K562 (cell line): ENCODE data around the gene SLC3A2. TPM values are rescaled to one million over a fixed set of nuclear protein-coding genes. Genes with fewer than 3 reads are reported as not detected.
A peak's percentile ranks its signal among the peaks of the same experiment; 100 is the strongest.

Experiments
- BDP1 ChIP-seq: IDR thresholded peaks from 3 replicates; pipeline ENCODE4 v1.6.1; 2011; ENCODE audit not compliant: insufficient read length, insufficient read depth
- CHD4 ChIP-seq: fragments of 200-600 bp; sonication (generic); IDR thresholded peaks from 3 replicates; pipeline ENCODE4 v1.6.1; 2012; ENCODE audit warnings: low read depth, mild to moderate bottlenecking, mixed read lengths, low read length, inconsistent platforms; ENCODE audit not compliant: insufficient read depth, insufficient replicate concordance, poor library complexity, severe bottlenecking
- CREBBP ChIP-seq: IDR thresholded peaks from one replicate; pipeline ENCODE4 v1.6.1; 2012; ENCODE audit warnings: low read depth, mild to moderate bottlenecking, control low read depth, inconsistent platforms, low read length
- ETS2 ChIP-seq: IDR thresholded peaks from 2 replicates; pipeline ENCODE4 v1.6.1; 2016; ENCODE audit warnings: borderline replicate concordance, missing genetic modification characterization, mild to moderate bottlenecking, moderate library complexity, missing compliant biosample characterization; ENCODE audit not compliant: poor library complexity, severe bottlenecking
- GATA2 ChIP-seq: sonication (generic); formaldehyde crosslinking; IDR thresholded peaks from 2 replicates; pipeline ENCODE4 v1.4.0; 2020; ENCODE audit warnings: mild to moderate bottlenecking, missing genetic modification reagents
- HBP1 ChIP-seq: fragments of 450-650 bp; formaldehyde crosslinking; IDR thresholded peaks from 2 replicates; pipeline ENCODE4 v1.4.0; 2022; ENCODE audit warnings: missing genetic modification characterization
- HNRNPL ChIP-seq: fragments of 200-400 bp; formaldehyde crosslinking; IDR thresholded peaks from 2 replicates; pipeline ENCODE4 v1.6.1; 2017; ENCODE audit warnings: low read depth, mild to moderate bottlenecking, low read length
- HOXB6 ChIP-seq: fragments of 250-450 bp; sonication (Bioruptor Pico); IDR thresholded peaks from 2 replicates; pipeline ENCODE4 v1.5.1; 2022; ENCODE audit warnings: mild to moderate bottlenecking, borderline replicate concordance
- JUNB ChIP-seq: fragments of 450-650 bp; formaldehyde crosslinking; conservative IDR thresholded peaks from 2 replicates; pipeline ENCODE4 v1.4.0; 2020; ENCODE audit warnings: mild to moderate bottlenecking
- MAFF ChIP-seq: IDR thresholded peaks from 2 replicates; pipeline ENCODE4 v1.6.1; 2012; ENCODE audit warnings: low read length, improper control_type of control experiment
- MTA1 ChIP-seq: fragments of 450-650 bp; IDR thresholded peaks from 2 replicates; pipeline ENCODE4 v1.6.1; 2017; ENCODE audit warnings: borderline replicate concordance
- NCOA6 ChIP-seq: fragments of 450-650 bp; IDR thresholded peaks from 2 replicates; pipeline ENCODE4 v1.6.1; 2017; ENCODE audit warnings: mild to moderate bottlenecking
- NFIX ChIP-seq: fragments of 250-450 bp; sonication (Bioruptor Pico); IDR thresholded peaks from 2 replicates; pipeline ENCODE4 v1.4.0; 2020; ENCODE audit warnings: low read depth, mild to moderate bottlenecking, moderate library complexity
- POLR3A ChIP-seq: IDR thresholded peaks from 2 replicates; pipeline ENCODE4 v1.6.1; 2011; ENCODE audit warnings: borderline replicate concordance, mild to moderate bottlenecking, moderate library complexity; ENCODE audit not compliant: insufficient read length, insufficient read depth; ENCODE audit errors: extremely low read depth
- PTRF ChIP-seq: fragments of 450-650 bp; IDR thresholded peaks from 2 replicates; pipeline ENCODE4 v1.6.1; 2016; ENCODE audit warnings: mild to moderate bottlenecking, missing genetic modification characterization, missing compliant biosample characterization
- TRIM28 ChIP-seq: fragments of 450-650 bp; IDR thresholded peaks from 2 replicates; pipeline ENCODE4 v1.6.1; 2017
- USF2 ChIP-seq: sonication (generic); formaldehyde crosslinking; IDR thresholded peaks from 2 replicates; pipeline ENCODE4 v1.5.0; 2020; ENCODE audit warnings: missing genetic modification reagents
- XRCC5 ChIP-seq: fragments of 200-400 bp; formaldehyde crosslinking; IDR thresholded peaks from 2 replicates; pipeline ENCODE4 v1.6.1; 2017; ENCODE audit warnings: low read depth, mild to moderate bottlenecking, low read length
- ZC3H8 ChIP-seq: fragments of 450-650 bp; IDR thresholded peaks from 2 replicates; pipeline ENCODE4 v1.6.1; 2017
- ZNF175 ChIP-seq: fragments of 200-800 bp; sonication (Bioruptor generic); IDR thresholded peaks from 2 replicates; pipeline ENCODE4 v1.6.1; 2016; ENCODE audit warnings: low read depth, mild to moderate bottlenecking, missing genetic modification characterization, missing compliant biosample characterization
- ZNF197 ChIP-seq: fragments of 200-800 bp; sonication (Bioruptor generic); IDR thresholded peaks from 2 replicates; pipeline ENCODE4 v1.6.1; 2016; ENCODE audit warnings: low read depth, missing genetic modification characterization, missing compliant biosample characterization
- ZNF316 ChIP-seq: fragments of 450-650 bp; IDR thresholded peaks from 2 replicates; pipeline ENCODE4 v1.6.1; 2016
- ZNF644 ChIP-seq: fragments of 200-800 bp; sonication (Bioruptor generic); IDR thresholded peaks from 2 replicates; pipeline ENCODE4 v1.6.1; 2016; ENCODE audit warnings: low read depth, missing genetic modification characterization, missing compliant biosample characterization
- ZNF707 ChIP-seq: fragments of 250-450 bp; sonication (Bioruptor Pico); conservative IDR thresholded peaks from 2 replicates; pipeline ENCODE4 v1.8.0; 2022; ENCODE audit warnings: inconsistent platforms, mild to moderate bottlenecking, moderate library complexity
- ZZZ3 ChIP-seq: fragments of 450-650 bp; IDR thresholded peaks from 2 replicates; pipeline ENCODE4 v1.6.1; 2016; ENCODE audit warnings: antibody characterized with exemption, mild to moderate bottlenecking, moderate library complexity
- polyA plus RNA-seq, 8 experiments: library from polyadenylated mRNA; depleted of rRNA in 4 of 8; stranded (reverse) in 5 of 8; unstranded in 3 of 8; fragments of >200 nt; fragmentation: Nextera tagmentation in 2 of 8; fragmentation: Illumina TruSeq in 1 of 8; extraction: Ambion mirVana in 2 of 8; extraction: Trizol in 1 of 8; gene quantifications; 2 replicates each; pipeline versions ENCODE4 v1.2.1 to v1.2.3, GENCODE V29; 2011 to 2014; ENCODE audit warnings: inconsistent platforms in 1 of 8, missing spikeins in 1 of 8
- total RNA-seq, 7 experiments: library from RNA; depleted of rRNA in 6 of 7; stranded (reverse); fragments of >200 nt in 6 of 7; fragmentation: Illumina TruSeq in 2 of 7; extraction: Trizol in 2 of 7; gene quantifications; 2 replicates each; pipeline versions ENCODE4 v1.2.1 to v1.2.3, GENCODE V29; 2011 to 2021; ENCODE audit warnings: low replicate concordance in 1 of 7

SLC3A2 gene
- total and polyA plus RNA-seq, 9 of the 15 experiments (the other 6 are each of a cell fraction or from before 2014, with no cell fraction given), result 20.0 to 296 (median 214) TPM

GRCh38 chr11:62841361-62842170, 39.1 kb upstream of the SLC3A2 start (continued):
- TF ChIP-seq TRIM28 (no peak), CREBBP (no peak), NFIX (CRISPR knock-in tag) (no peak; the same call in 1 of the 2 replicates), PTRF (tag) (no peak), NCOA6 (peak; percentile 89), USF2 (CRISPR knock-in tag) (no peak), ZNF316 (peak; percentile 99), ZNF707 (CRISPR knock-in tag) (no peak; the same call in 1 of the 2 replicates), JUNB (CRISPR knock-in tag) (peak; percentile 93), ZZZ3 (peak; percentile 81), GATA2 (CRISPR knock-in tag) (peak; percentile 96), MTA1 (peak; percentile 87), BDP1 (no peak), ZNF644 (tag) (peak; percentile 51; the same call in 1 of the 2 replicates), ZC3H8 (peak; percentile 100), HBP1 (CRISPR knock-in tag) (peak; percentile 100), ZNF175 (CRISPR knock-in tag) (peak; percentile 78), ZNF197 (peak; percentile 58; the same call in 1 of the 2 replicates), CHD4 (no peak), MAFF (peak; percentile 63; the same call in 1 of the 2 replicates), HOXB6 (CRISPR knock-in tag) (peak; percentile 100), ETS2 (tag) (no peak), HNRNPL (peak; percentile 92), XRCC5 (no peak; the same call in 1 of the 2 replicates), POLR3A (no peak)
